Fibroblast of lung (primary cell): Measurements from ENCODE around the gene RITA1. TPM values are rescaled to one million over a fixed set of nuclear protein-coding genes. Genes with fewer than 3 reads are reported as not detected.

Source experiments
- DNase-seq, 2 donors: peaks; one replicate each; pipeline versions ENCODE4 v3.0.0 to v3.0.0-alpha.2; 2010; ENCODE audit warnings: low read depth in 2 of 2
- H2AFZ ChIP-seq: 2 replicates; pipeline ENCODE4 v1.5.1; 2012; ENCODE audit warnings: low read length, control low read depth, inconsistent platforms
- H3K27ac ChIP-seq: 2 replicates; pipeline ENCODE4 v1.5.1; 2011; ENCODE audit warnings: low read length, control low read depth; ENCODE audit not compliant: insufficient read depth
- H3K27me3 ChIP-seq: 2 replicates; pipeline ENCODE4 v1.5.1; 2011; ENCODE audit warnings: mild to moderate bottlenecking, low read length; ENCODE audit not compliant: control insufficient read depth, insufficient read depth
- H3K36me3 ChIP-seq: 2 replicates; pipeline ENCODE4 v1.5.1; 2011; ENCODE audit warnings: low read length; ENCODE audit not compliant: control insufficient read depth, insufficient read depth
- H3K4me1 ChIP-seq: 2 replicates; pipeline ENCODE4 v1.5.1; 2011; ENCODE audit warnings: low read length; ENCODE audit not compliant: control insufficient read depth, insufficient read depth; ENCODE audit errors: extremely low read depth
- H3K4me2 ChIP-seq: 2 replicates; pipeline ENCODE4 v1.5.1; 2011; ENCODE audit warnings: low read length, control low read depth; ENCODE audit not compliant: insufficient read depth; ENCODE audit errors: extremely low read depth
- H3K4me3 ChIP-seq, 4 experiments: fragments of 200-600 bp in 1 of 4; sonication (generic) in 1 of 4; replicated peaks in 1 of 4; 2 replicates each; pipeline ENCODE4 v1.5.1; 2011 to 2016; ENCODE audit warnings: low read length in 4 of 4, low read depth in 3 of 4, mild to moderate bottlenecking in 3 of 4, control low read depth in 2 of 4, inconsistent platforms in 1 of 4, mixed read lengths in 1 of 4; ENCODE audit not compliant: insufficient read depth in 1 of 4; ENCODE audit errors: control extremely low read depth in 1 of 4
- H3K79me2 ChIP-seq: 2 replicates; pipeline ENCODE4 v1.5.1; 2012; ENCODE audit warnings: mild to moderate bottlenecking, low read length, inconsistent platforms; ENCODE audit not compliant: control insufficient read depth, insufficient read depth
- H3K9ac ChIP-seq: 2 replicates; pipeline ENCODE4 v1.5.1; 2011; ENCODE audit warnings: mild to moderate bottlenecking, low read length, control low read depth; ENCODE audit not compliant: insufficient read depth
- H3K9me3 ChIP-seq: 2 replicates; pipeline ENCODE4 v1.5.1; 2012; ENCODE audit warnings: low read depth, low read length; ENCODE audit not compliant: control insufficient read depth, insufficient read depth
- H4K20me1 ChIP-seq: 2 replicates; pipeline ENCODE4 v1.5.1; 2011; ENCODE audit warnings: low read length; ENCODE audit not compliant: control insufficient read depth, insufficient read depth; ENCODE audit errors: extremely low read depth
- EZH2 ChIP-seq: IDR thresholded peaks from 2 replicates; pipeline ENCODE4 v1.5.1; 2012; ENCODE audit warnings: low read length, control low read depth, mild to moderate bottlenecking; ENCODE audit errors: missing control alignments
- polyA plus RNA-seq, 2 donors: library from polyadenylated mRNA; depleted of rRNA in 1 of 2; stranded (reverse) in 1 of 2; unstranded in 1 of 2; fragments of >200 nt; gene quantifications; 2 replicates each; pipeline ENCODE4 v1.2.1, GENCODE V29; 2011 to 2012; ENCODE audit warnings: missing spikeins in 1 of 2
- total RNA-seq: library from RNA; depleted of rRNA; stranded (reverse); fragments of >200 nt; gene quantifications from 2 replicates; pipeline ENCODE4 v1.2.1, GENCODE V29; 2014
- TF ChIP-seq, protein P1 (sequence below), 2 donors: IDR thresholded peaks in 1 of 2; conservative IDR thresholded peaks in 1 of 2; 1 replicate in 1 of 2; 2 replicates in 1 of 2; pipeline ENCODE4 v1.5.1; 2011 to 2012; ENCODE audit warnings: low read length in 2 of 2, control low read depth in 1 of 2, inconsistent platforms in 1 of 2, low read depth in 1 of 2, mild to moderate bottlenecking in 1 of 2

Gene RITA1
- total and polyA plus RNA-seq, 2 donors (not counting 1 experiment from before 2014, with no cell fraction given) = 8.7 to 11.6 TPM

DNA sequence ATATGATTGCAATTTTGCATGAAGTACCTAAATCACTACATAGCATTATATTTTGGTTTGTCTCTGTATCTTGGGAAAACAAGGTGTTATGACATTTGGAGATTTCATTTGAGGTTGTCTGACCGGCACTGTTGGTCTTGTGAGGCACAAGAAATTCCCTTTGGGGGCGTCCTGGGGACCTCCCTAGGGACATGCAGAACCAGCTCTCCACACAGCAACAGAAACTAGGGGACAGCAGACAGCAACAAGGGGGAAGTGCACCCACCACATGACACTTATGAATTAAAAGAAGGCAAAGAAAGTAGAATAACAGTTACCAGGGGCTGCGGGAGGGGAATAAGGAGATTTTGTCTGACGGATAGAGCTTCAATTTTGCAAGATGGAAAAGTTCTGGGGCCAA lies 14.6 kb upstream of the RITA1 start:
- Histone ChIP-seq H3K9ac (no peak overlapping the region), H3K27me3 (no peaks in the 10 kb centered on the region), H2AFZ (no peak overlapping the region), H3K4me2 (no peak overlapping the region), H3K4me3 (no peak overlapping the region), H3K79me2 (no peaks in the 10 kb centered on the region), H3K27ac (no peak overlapping the region), H3K4me1 (no peaks in the 10 kb centered on the region), H3K9me3 (no peaks in the 10 kb centered on the region), H3K36me3 (peaks cover 15% of the 10 kb centered on the region), H4K20me1 (no peaks in the 10 kb centered on the region)
- DNase-seq = no peak
- TF ChIP-seq, protein P1, sequence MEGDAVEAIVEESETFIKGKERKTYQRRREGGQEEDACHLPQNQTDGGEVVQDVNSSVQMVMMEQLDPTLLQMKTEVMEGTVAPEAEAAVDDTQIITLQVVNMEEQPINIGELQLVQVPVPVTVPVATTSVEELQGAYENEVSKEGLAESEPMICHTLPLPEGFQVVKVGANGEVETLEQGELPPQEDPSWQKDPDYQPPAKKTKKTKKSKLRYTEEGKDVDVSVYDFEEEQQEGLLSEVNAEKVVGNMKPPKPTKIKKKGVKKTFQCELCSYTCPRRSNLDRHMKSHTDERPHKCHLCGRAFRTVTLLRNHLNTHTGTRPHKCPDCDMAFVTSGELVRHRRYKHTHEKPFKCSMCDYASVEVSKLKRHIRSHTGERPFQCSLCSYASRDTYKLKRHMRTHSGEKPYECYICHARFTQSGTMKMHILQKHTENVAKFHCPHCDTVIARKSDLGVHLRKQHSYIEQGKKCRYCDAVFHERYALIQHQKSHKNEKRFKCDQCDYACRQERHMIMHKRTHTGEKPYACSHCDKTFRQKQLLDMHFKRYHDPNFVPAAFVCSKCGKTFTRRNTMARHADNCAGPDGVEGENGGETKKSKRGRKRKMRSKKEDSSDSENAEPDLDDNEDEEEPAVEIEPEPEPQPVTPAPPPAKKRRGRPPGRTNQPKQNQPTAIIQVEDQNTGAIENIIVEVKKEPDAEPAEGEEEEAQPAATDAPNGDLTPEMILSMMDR (conservative IDR thresholded peaks at IDR 0.05 in 1 of 2, IDR thresholded peaks at IDR 0.05 in 1 of 2; ENCODE audit: low read depth in 1 of 2, low read length in 2 of 2) = no peak
- no peak for TF ChIP-seq EZH2

DNA sequence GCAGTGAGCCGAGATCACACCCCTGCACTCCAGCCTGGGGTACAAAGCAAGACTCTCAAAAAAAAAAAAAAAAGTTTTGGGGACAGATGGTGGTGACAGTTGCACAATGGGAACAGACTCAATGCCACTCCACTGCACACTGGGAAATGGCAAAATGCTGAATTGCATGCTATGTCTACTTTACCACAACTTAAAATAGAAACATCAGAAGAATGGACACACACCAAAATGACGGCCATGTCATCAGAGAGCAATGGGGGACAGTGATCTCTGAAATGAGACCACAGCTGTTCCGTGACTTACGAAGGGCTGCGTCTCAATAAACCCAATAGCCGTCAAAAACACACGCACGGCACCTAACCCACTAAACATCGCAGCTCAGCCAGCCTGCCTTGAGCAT lies 14.0 kb upstream of the RITA1 start:
- DNase-seq = no peak
- no peaks in the 10 kb centered on the region for H4K20me1 ChIP-seq
- H3K4me1 ChIP-seq = no peaks in the 10 kb centered on the region
- H3K79me2 ChIP-seq = no peaks in the 10 kb centered on the region
- no peaks in the 10 kb centered on the region for H3K27me3 ChIP-seq
- H3K9me3 ChIP-seq = no peaks in the 10 kb centered on the region
- H3K9ac ChIP-seq = no peak overlapping the region
- no peak overlapping the region for H2AFZ ChIP-seq
- TF ChIP-seq, protein P1 (conservative IDR thresholded peaks at IDR 0.05 in 1 of 2, IDR thresholded peaks at IDR 0.05 in 1 of 2; ENCODE audit: low read depth in 1 of 2, low read length in 2 of 2) = no peak
- no peak for TF ChIP-seq EZH2
- no peak overlapping the region for H3K4me3 ChIP-seq
- H3K4me2 ChIP-seq = no peak overlapping the region
- H3K27ac ChIP-seq = no peak overlapping the region
- H3K36me3 ChIP-seq = peaks cover 15% of the 10 kb centered on the region

DNA sequence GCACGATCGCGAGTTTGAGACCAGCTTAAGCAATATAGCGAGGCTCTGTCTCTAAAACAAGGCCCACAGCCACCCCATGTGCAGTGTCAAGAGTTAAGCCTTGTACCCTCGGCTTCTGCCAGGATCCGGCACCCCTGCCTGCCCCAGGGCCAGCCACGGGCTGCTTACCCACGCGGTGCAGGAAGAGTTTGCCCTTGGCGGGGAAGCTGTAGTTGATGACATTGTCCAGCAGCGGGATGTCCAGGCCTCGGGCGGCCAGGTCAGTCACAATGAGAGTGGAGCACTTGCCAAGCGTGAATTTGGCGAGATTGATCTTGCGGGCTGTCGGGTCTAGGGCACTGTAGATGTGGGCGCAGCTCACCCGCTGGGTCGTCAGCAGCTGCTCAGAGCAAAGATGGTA lies 13.3 kb upstream of the RITA1 start:
- Histone ChIP-seq H3K4me2 (no peak overlapping the region), H3K4me1 (no peaks in the 10 kb centered on the region), H3K27me3 (no peaks in the 10 kb centered on the region), H3K9ac (no peak overlapping the region), H2AFZ (no peak overlapping the region), H3K9me3 (no peaks in the 10 kb centered on the region), H3K4me3 (no peak overlapping the region), H3K36me3 (peaks cover 15% of the 10 kb centered on the region), H4K20me1 (no peaks in the 10 kb centered on the region), H3K79me2 (no peaks in the 10 kb centered on the region), H3K27ac (no peak overlapping the region)
- DNase-seq = no peak
- TF ChIP-seq, protein P1 (conservative IDR thresholded peaks at IDR 0.05 in 1 of 2, IDR thresholded peaks at IDR 0.05 in 1 of 2; ENCODE audit: low read depth in 1 of 2, low read length in 2 of 2) = no peak
- TF ChIP-seq EZH2 = no peak
